Activated T-helper 2 cell treated with anti-CD3 and anti-CD28 coated beads, Interferon-gamma antibody, Interleukin-2, Interleukin-4, amounts not matched to agents 10 μg/mL and 5 μg/mL and 100 μg/mL, durations not matched to agents 14 hours and 24 hours and 36 hours (primary cell): ENCODE data around the gene MAPK8IP2. TPM values are rescaled to one million over a fixed set of nuclear protein-coding genes. Genes with fewer than 3 reads are reported as not detected.
A peak's percentile ranks its signal among the peaks of the same experiment; 100 is the strongest.

ENCODE experiments used
- DNase-seq: peaks from one replicate; pipeline ENCODE4 v3.0.0; 2021; ENCODE audit warnings: low spot score
- H3K27ac Mint-ChIP-seq: one replicate; pipeline ENCODE4 v1.8.0; 2021; ENCODE audit warnings: mixed read lengths
- H3K27me3 Mint-ChIP-seq: one replicate; pipeline ENCODE4 v1.8.0; 2021; ENCODE audit warnings: low read depth, mixed read lengths
- H3K36me3 Mint-ChIP-seq: one replicate; pipeline ENCODE4 v1.8.0; 2021; ENCODE audit warnings: low read depth, mixed read lengths
- H3K4me1 Mint-ChIP-seq: one replicate; pipeline ENCODE4 v1.8.0; 2021; ENCODE audit warnings: low read depth, mixed read lengths
- H3K4me3 Mint-ChIP-seq: one replicate; pipeline ENCODE4 v1.8.0; 2021; ENCODE audit warnings: low read depth, mild to moderate bottlenecking, moderate library complexity, mixed read lengths
- H3K9me3 Mint-ChIP-seq: one replicate; pipeline ENCODE4 v1.8.0; 2021; ENCODE audit warnings: mixed read lengths
- intact Hi-C: fragments of 100-400 bp; cut with micrococcal nuclease; formaldehyde crosslinking; loops from one replicate; pipeline ENCODE4 v1.15.1; 2023
- total RNA-seq: library from RNA; stranded (reverse); gene quantifications from 2 replicates; pipeline ENCODE4 v1.2.3, GENCODE V29; 2022

Gene MAPK8IP2
- total RNA-seq, 1 donor from 2014 or later, result 0.16 TPM

DNA sequence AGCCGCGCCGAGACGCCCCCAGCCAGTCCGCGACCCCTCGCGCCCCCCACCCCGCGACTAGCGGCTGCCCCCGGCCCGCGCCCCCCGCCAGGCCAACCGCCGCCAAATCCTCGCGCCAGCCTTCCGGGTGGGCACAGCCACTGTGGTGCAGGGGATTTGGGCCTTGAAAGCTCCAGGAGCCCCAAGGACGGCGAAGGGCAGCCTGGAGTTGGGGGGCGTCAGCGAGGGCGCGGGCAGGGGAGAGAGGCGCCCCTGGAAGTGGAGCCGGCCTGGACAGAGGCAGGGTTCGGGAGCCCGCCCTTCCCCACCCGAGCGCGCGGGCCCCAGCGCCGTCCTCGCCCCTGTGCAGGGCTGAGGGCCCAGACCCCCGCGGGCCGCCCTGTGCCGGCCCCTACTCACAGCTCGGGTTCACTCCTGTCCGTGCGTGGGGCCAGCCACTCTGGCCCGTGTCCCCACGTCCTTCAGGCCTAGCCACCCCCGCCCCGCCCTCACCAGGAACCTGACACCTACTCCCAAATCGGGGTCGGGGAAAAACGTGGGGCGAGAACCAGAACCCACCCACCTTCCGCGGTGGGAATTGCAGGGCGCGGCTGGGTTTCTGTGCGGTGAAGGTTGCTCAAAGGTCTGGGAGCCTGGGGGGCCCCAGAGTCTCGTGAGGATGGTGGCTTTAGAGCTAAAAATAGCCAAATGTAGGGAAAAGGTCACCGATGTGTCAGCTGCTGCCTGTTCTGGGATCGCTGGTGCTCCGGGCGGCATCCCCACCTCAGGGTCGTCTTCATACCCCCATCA is 22.4 kb upstream of the MAPK8IP2 start, which contains the start of gene CPT1B:
Gene CPT1B (minus strand): TSS at position 441 of the 789 bp plus-strand sequence. CDS start 512 bp downstream, outside the sequence.
- Mint-ChIP-seq H3K27me3 (no peaks in the 10 kb centered on the region), H3K4me1 (peaks cover 9% of the 10 kb centered on the region), H3K4me3 (no peak within 1 kb of the TSS), H3K27ac (no peak within 1 kb of the TSS), H3K36me3 (peaks cover 46% of the 10 kb centered on the region), H3K9me3 (no peaks in the 10 kb centered on the region)
- intact Hi-C loops, result no loop called here
- DNase-seq, result no peak

DNA sequence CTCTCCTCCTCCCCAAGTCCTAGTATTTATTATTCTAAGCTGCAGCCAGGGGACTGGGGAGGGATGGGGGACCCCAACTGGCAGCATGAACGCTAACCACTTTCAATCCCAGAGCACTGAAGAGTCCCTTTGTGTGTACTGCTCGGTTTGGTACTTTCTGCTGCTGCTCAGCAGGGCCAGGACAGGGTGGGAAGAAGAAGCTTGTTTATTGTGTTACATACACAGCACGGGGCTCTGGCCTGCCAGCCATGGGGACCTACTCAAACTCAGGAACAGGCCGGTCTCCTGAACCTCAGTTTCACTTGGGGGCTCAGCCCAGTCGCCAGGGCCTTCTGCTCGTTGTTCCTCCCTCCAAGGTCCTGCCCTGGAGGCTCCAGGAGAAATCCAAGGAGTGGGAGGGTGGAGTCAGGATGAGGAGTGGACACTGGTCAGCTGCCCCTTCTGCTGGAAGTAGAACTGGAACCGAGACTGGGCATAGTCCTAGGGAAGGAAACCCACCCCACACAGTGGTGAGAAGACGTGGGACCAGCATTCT is 21.8 kb upstream of the MAPK8IP2 start:
- Mint-ChIP-seq H3K9me3 (no peaks in the 10 kb centered on the region), H3K4me1 (peaks cover 14% of the 10 kb centered on the region), H3K27ac (no peak overlapping the region), H3K4me3 (no peak overlapping the region), H3K27me3 (no peaks in the 10 kb centered on the region), H3K36me3 (peaks cover 46% of the 10 kb centered on the region)
- DNase-seq, result no peak
- intact Hi-C loops, result no loop called here

DNA sequence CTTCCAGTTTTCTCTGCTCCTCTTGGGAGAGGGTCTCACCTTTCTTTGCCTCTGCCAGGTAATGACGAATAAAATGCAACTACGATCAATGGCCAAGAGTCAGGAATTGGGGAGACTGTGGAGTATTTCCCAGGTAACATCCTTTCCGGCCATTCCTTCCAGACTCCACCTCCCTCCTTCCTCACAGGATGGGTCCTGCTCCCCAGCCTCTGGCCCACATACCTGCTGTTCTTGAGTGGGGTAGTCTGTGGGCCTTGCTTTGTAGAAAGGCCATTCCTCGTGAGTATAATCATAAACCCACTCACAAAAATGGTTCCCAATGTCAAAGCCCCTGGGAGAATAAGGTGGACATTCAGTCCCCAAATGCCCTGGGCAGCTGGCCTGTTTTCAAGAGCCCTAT is 20.8 kb upstream of the MAPK8IP2 start:
- no peak for DNase-seq
- peaks cover 42% of the 10 kb centered on the region for H3K36me3 Mint-ChIP-seq
- H3K27me3 Mint-ChIP-seq, result no peaks in the 10 kb centered on the region
- no peaks in the 10 kb centered on the region for H3K9me3 Mint-ChIP-seq
- peaks cover 14% of the 10 kb centered on the region for H3K4me1 Mint-ChIP-seq
- H3K4me3 Mint-ChIP-seq, result peak overlapping the region; percentile 35
- H3K27ac Mint-ChIP-seq, result no peak overlapping the region
- intact Hi-C loops, result loop anchor here (5.0 kb wide), 1 partner anchor 32 kb away; the partner anchor contains the start of gene KLHDC7B

DNA sequence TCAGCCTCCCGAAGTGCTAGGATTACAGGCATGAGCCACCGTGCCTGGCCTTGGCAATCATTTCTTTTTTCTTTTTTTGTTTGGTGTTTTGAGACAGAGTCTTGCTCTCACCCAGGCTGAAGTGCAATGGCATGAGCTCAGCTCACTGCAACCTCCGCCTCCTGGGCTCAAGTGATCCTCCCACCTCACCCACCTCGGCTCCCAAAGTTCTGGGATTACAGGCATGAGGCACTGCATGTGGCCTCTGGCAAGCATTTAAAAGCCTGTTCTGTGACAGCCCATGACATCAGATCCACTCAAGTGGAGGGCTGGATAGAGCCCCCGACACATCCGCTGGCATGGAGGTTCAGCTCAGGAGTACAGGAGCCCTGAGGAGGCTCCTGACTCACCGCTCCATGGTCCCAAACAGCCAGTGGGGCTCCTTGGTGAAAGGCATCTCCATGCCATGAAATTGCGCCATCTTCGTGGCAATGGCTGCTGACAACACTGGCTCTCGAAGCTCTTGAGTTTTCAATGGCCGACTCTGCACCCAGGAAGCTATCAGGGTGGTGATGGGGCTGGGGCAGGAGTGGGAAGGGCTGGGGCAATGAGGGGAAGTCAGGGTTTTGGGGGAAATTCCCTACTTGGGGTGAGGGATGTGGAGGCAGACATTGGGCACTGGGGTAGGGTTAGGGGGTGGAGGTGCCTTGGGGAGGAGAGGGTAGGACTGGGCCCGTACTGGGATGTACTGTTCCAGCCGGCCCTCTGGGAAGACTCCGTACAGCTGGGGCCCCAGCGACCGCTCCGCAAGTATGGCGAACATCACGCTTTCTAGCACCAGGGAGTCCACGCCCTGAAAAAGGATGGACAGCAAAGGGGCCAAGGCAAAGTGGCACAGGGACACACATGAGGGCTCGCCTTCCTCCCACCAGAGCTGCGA is 19.3 kb upstream of the MAPK8IP2 start:
- peak overlapping the region; percentile 80 for H3K4me3 Mint-ChIP-seq
- no peaks in the 10 kb centered on the region for H3K9me3 Mint-ChIP-seq
- H3K4me1 Mint-ChIP-seq, result peaks cover 14% of the 10 kb centered on the region
- intact Hi-C loops, result loop anchor here (5.0 kb wide), 1 partner anchor 34 kb away; the partner anchor contains the start of gene KLHDC7B
- peaks cover 36% of the 10 kb centered on the region for H3K36me3 Mint-ChIP-seq
- no peak for DNase-seq
- H3K27me3 Mint-ChIP-seq, result no peaks in the 10 kb centered on the region
- peak overlapping the region; percentile 71 for H3K27ac Mint-ChIP-seq

DNA sequence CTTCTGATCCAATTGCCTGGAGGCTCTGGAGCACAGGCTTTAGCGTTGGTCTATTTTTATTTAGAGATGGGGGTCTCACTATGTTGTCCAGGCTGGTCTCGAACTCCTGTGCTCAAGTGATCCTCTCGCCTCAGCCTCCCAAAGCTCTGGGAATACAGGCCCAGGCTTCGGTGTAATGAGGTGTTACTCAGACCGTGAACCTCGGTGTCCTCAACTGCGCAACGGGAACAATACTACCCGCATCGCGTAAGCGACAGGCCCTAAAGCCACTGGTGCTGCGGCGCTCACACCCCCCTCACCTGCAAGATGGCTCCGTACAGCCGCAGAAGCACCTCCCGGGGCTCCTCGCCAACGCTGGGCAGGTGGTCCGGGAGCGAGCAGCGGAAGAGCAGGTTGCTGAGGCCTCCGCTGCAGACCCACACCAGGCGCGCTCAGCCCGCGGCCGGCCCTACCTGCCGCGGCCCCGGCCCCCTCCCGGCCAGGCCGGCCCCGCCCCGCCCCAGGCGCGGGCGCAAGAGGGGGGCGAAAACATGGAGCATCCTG is 18.6 kb upstream of the MAPK8IP2 start:
- Mint-ChIP-seq H3K27me3 (no peaks in the 10 kb centered on the region), H3K9me3 (no peaks in the 10 kb centered on the region), H3K36me3 (peaks cover 31% of the 10 kb centered on the region), H3K27ac (peak overlapping the region; percentile 71), H3K4me1 (peaks cover 14% of the 10 kb centered on the region), H3K4me3 (peak overlapping the region; percentile 86)
- DNase-seq, result no peak
- intact Hi-C loops, result loop anchor here (2.0 to 5.0 kb wide), 4 partner anchors 19 to 73 kb away; partner anchors contain the start of genes KLHDC7B, NCAPH2, SYCE3 and TYMP

DNA sequence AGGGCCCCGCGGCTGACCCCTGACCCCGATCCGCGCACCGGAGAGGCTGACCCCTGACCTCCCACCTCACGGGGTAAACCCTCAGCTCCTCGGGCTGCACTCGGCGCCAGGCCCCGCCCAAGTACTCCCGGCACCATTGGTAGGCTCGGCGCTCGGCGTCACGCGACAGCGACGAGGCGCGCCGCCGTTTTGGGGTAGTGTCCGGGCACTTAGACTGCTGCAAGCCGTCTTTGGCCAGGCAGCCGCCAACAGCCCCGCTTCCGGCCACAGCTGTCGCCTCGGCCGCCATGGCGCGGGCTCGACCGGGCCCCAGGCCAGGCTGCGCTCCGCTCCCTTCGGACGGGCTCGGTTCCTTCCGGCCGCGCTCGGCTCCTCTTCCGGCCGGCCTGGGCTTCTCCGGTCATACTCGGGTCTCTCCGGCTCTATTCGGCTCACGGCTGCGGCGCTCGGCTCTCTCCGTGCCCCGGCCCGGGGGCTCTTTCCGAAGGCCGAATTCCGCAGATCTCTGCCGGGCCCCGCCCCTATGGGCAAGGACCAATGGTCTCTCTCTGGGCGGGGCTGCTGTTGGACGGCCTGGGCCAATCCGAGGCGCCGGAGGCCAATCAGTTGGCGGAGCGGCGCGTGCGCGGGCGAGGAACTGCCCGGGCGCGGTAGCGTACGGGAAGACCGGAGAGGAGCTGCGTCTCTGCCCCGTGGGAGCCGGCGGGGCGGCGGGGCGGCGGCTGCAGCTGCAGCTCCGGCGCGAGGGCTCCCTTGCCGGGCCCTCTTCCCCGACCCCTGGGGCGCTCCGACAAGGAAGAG is 17.9 kb upstream of the MAPK8IP2 start, which contains the start of gene CHKB:
Gene CHKB (minus strand): TSS at position 357 of the 801 bp plus-strand sequence. CDS start 68 bp downstream, at position 289.
- H3K9me3 Mint-ChIP-seq, result no peaks in the 10 kb centered on the region

DNA sequence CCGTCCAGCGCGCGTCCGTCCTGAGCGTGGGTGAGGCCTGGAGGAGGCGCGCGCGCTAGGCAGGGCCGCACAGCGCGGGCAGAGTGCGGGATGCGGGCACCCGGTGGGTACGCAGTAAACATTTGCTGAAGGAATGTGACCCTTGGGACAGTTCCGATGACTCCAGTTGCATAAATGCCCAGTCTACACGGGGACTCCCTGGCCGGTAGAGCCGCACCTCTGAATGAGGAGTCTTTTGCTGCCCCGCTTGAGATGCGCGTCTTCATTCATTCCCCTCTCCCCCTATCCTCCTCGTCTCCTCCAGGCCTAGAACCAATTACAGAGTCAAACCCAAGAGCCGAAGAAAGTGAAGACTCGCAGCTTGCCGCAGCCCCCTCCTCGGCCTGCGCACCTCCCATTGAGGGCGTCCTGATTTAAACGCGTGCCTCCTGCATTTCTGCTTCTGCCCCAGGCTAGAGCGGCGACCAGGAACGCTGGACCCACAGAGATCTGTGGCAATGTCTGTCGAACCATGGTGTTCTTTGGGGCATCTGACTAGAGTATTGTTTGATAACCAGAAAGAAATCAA is 17.2 kb upstream of the MAPK8IP2 start:
- DNase-seq, result no peak
- Mint-ChIP-seq H3K9me3 (no peaks in the 10 kb centered on the region), H3K4me3 (peak overlapping the region; percentile 94), H3K36me3 (peaks cover 25% of the 10 kb centered on the region), H3K27ac (peak overlapping the region; percentile 75), H3K4me1 (peaks cover 12% of the 10 kb centered on the region), H3K27me3 (peaks cover under 1% of the 10 kb centered on the region)
- intact Hi-C loops, result loop anchor here (1.0 to 5.0 kb wide), 5 partner anchors 21 to 75 kb away; partner anchors contain the start of genes KLHDC7B, NCAPH2, SYCE3 and TYMP

More for the DNA sequence above, 17.9 kb upstream of the MAPK8IP2 start, which contains the start of gene CHKB:
- DNase-seq, result peak; percentile 99
- Mint-ChIP-seq H3K27ac (peak within 1 kb of the TSS; percentile 95), H3K36me3 (peaks cover 25% of the 10 kb centered on the region), H3K4me3 (peak within 1 kb of the TSS; percentile 94), H3K27me3 (no peaks in the 10 kb centered on the region), H3K4me1 (peaks cover 12% of the 10 kb centered on the region)
- intact Hi-C loops, result loop anchor here (1.0 to 5.0 kb wide), 5 partner anchors 20 to 74 kb away; partner anchors contain the start of genes KLHDC7B, NCAPH2, SYCE3 and TYMP

DNA sequence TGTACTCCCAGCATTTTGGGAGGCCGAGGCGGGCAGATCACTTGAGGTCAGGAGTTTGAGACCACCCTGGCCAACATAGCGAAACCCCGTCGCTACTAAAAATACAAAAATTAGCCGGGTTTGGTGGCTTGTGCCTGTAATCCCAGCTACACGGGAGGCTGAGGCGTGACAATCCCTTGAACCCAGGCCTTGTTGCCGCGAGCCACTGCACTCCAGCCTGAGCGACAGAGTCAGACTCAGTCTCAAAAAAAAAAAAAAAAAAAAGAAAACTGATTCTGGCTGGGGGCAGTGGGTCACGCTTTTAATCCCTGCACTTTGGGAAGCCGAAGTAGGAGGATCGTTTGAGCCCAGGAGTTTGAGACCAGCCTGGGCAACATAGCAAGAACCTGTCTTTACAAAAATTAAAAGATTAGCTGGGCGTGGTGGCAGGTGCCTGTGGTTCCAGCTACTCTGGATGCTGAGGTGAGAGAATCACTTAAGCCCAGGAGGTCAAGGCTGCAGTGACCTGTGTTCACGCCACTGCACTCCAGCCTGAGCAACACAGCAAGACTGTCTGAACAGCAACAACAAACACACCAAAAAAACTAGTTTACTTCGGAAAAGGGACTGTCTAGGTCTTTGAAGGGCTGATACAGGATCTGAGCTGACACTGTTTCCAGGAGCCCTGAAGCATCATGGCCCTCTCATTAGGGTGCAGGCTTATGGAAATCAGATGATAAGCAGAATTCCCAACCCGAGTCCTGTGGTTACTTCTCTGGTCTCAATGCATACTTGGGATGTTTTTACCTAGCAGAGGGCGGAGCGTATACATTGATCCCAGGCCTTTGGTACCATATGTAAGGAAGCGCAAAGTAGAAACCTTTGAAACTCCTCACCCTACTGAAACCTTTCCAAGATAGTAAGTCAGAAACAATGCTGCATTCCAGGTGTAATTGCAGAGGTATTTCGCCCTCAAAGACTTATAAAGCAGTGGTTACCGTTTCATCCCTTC is 16.2 kb upstream of the MAPK8IP2 start:
- no peak overlapping the region for H3K27ac Mint-ChIP-seq

DNA sequence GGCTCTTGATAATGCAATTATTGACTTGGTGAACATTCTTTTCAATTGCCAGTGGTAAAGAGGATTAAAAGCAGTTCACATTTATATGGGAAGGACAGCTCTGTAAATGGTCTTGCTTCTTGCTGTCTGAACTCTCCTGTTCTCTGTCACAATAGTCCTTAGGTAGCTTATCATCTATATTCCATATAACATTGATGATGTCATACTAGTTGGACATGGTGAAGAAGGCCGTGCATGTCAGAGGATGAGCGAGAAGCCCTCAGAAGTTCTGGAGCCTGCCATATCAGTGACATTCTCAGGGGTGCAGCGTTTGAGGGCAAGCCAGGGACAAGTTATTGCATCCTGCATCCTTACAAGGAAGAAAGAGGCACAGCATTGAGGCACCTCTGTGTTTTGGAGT is 15.4 kb upstream of the MAPK8IP2 start:
- Mint-ChIP-seq H3K4me1 (peaks cover 10% of the 10 kb centered on the region), H3K27me3 (peaks cover 4% of the 10 kb centered on the region), H3K36me3 (peaks cover 10% of the 10 kb centered on the region), H3K27ac (no peak overlapping the region), H3K9me3 (no peaks in the 10 kb centered on the region), H3K4me3 (no peak overlapping the region)
- intact Hi-C loops, result no loop called here
- no peak for DNase-seq

More for the DNA sequence above, 16.2 kb upstream of the MAPK8IP2 start:
- DNase-seq, result no peak
- intact Hi-C loops, result loop anchor here (5.0 kb wide), 1 partner anchor 37 kb away; the partner anchor contains the start of gene KLHDC7B
- Mint-ChIP-seq H3K4me3 (peak overlapping the region; percentile 94), H3K9me3 (no peaks in the 10 kb centered on the region), H3K36me3 (peaks cover 17% of the 10 kb centered on the region), H3K27me3 (peaks cover 2% of the 10 kb centered on the region), H3K4me1 (peaks cover 12% of the 10 kb centered on the region)

DNA sequence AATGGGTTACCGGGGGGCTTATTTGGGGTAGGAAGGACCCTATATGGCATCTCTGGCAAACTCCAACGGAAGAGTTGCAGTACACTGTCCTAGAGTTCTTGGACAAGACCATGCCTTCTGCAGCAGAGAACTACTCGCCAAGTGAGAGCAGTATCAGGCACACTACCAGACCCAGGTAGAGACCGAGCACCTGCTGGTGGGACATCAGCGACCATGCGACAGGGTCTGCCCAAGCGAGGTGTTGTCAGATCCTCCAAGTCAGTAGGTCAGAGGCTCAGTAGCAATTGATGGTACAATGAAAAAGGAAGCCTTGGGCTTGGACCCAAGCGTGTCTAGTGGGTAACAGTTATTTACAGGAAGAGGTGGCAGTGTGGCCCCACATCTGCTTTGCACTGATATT is 14.8 kb upstream of the MAPK8IP2 start:
- peaks cover 7% of the 10 kb centered on the region for H3K27me3 Mint-ChIP-seq
- H3K27ac Mint-ChIP-seq, result no peak overlapping the region
- intact Hi-C loops, result no loop called here
- no peak overlapping the region for H3K4me3 Mint-ChIP-seq
- H3K36me3 Mint-ChIP-seq, result peaks cover 5% of the 10 kb centered on the region
- peaks cover 8% of the 10 kb centered on the region for H3K4me1 Mint-ChIP-seq
- no peak for DNase-seq
- no peaks in the 10 kb centered on the region for H3K9me3 Mint-ChIP-seq
